GM21576 (cell line): Measurements from ENCODE around the gene FA2H.
"Not testable (repeated sequence)": the region's sequence is repeated elsewhere in the genome, so short reads cannot be mapped to it uniquely, and the experiment has no call there.

Experiments used
- ATAC-seq: cut with Tn5 transposase; IDR thresholded peaks from one replicate; pipeline ENCODE4 v1.9.1; 2021; ENCODE audit warnings: mild to moderate bottlenecking, moderate library complexity; ENCODE audit not compliant: unreplicated experiment

The FA2H gene

GRCh38 chr16:74695450-74696422 lies 78.9 kb downstream of the FA2H start:
- ATAC-seq = peak; percentile 92

GRCh38 chr16:74691093-74691855 lies 83.3 kb downstream of the FA2H start:
- no peak for ATAC-seq

GRCh38 chr16:74682556-74682955 lies 92.1 kb downstream of the FA2H start:
- no peak for ATAC-seq

- ATAC-seq = no peak
Measured at GRCh38 chr16:74680681-74681080, 93.9 kb downstream of the FA2H start.

GRCh38 chr16:74679983-74680382 lies 94.6 kb downstream of the FA2H start:
- no peak for ATAC-seq

- no peak for ATAC-seq
Measured at GRCh38 chr16:74677868-74678267, 96.8 kb downstream of the FA2H start.

- no peak for ATAC-seq
Measured at GRCh38 chr16:74673876-74674275, 100.7 kb downstream of the FA2H start.

- ATAC-seq = not testable (repeated sequence)
Measured at GRCh38 chr16:74668877-74669276, 105.7 kb downstream of the FA2H start.

- ATAC-seq = no peak
Measured at GRCh38 chr16:74667255-74667700, 107.3 kb downstream of the FA2H start.

- peak; percentile 100 for ATAC-seq
Measured at GRCh38 chr16:74666425-74667254, 108.0 kb downstream of the FA2H start, which contains the start of gene RFWD3. TSS of gene RFWD3 (minus strand) at chr16:74666877. CDS start at chr16:74661449, 5,428 bp downstream.

GRCh38 chr16:74666010-74666421 lies 108.6 kb downstream of the FA2H start:
- no peak for ATAC-seq
